ENCODE results near the gene LRP3. TPM values are rescaled to one million over a fixed set of nuclear protein-coding genes. Genes with fewer than 3 reads are reported as not detected.

LRP3 gene
- total and polyA plus RNA-seq, 2 of the 13 experiments (the other 11 are each of a cell fraction or from before 2014, with no cell fraction given): 17.6 to 51.6 TPM

DNA sequence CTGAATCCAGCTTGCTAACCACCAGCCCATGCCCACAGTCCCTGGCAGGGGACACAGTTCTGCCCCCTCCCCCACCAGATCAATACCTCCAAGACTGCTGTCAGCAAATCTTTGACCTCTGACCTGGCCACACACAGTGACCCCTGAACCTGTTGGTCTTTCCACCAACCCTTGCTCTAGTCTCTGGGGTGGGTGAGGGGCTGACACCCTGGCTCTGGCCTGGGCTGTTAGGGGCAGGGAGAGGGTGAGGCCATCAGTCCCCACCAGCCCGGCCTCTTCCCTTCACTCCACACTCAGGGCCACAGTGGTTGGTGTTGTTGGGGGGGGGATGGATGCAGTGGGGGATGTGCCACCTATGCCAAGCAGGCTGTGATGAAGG is 53.3 kb downstream of the LRP3 start (continued):
- TF ChIP-seq ZHX2 (IDR thresholded peaks at IDR 0.05; ENCODE audit: low read depth) (no peak), ZHX2 (CRISPR knock-in tag; IDR thresholded peaks at IDR 0.05; ENCODE audit: borderline replicate concordance) (no peak), PITX1 (CRISPR knock-in tag; IDR thresholded peaks at IDR 0.05) (no peak), HMG20A (CRISPR knock-in tag; IDR thresholded peaks at IDR 0.05; ENCODE audit: borderline replicate concordance) (no peak), NFIC (IDR thresholded peaks at IDR 0.05; ENCODE audit: low read length) (no peak), NONO (IDR thresholded peaks at IDR 0.05) (no peak), NONO (CRISPR knock-in tag; conservative IDR thresholded peaks at IDR 0.05) (peak; percentile 59; the same call in 1 of the 2 replicates), SP5 (CRISPR knock-in tag; IDR thresholded peaks at IDR 0.05; ENCODE audit: borderline replicate concordance, low read depth) (no peak), HIC2 (CRISPR knock-in tag; IDR thresholded peaks at IDR 0.05; ENCODE audit: low read depth) (peak; percentile 95), ZZZ3 (CRISPR knock-in tag; IDR thresholded peaks at IDR 0.05; ENCODE audit: borderline replicate concordance) (no peak), ZNF564 (CRISPR knock-in tag; IDR thresholded peaks at IDR 0.05) (no peak), EP300 (IDR thresholded peaks at IDR 0.05; ENCODE audit: low read depth in 2 of 2, low read length in 2 of 2) (peak in 1 of 2 experiments; percentile 79; a peak in 2 of 4 replicates), EP300 (CRISPR knock-in tag; IDR thresholded peaks at IDR 0.05; ENCODE audit: borderline replicate concordance) (no peak)
- TF ChIP-seq, protein P1, sequence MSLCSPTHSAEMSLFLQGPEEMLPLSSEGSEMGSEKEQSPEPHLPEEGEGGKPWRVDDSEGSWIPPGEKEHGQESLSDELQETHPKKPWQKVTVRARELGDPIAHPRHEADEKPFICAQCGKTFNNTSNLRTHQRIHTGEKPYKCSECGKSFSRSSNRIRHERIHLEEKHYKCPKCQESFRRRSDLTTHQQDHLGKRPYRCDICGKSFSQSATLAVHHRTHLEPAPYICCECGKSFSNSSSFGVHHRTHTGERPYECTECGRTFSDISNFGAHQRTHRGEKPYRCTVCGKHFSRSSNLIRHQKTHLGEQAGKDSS (CRISPR knock-in tag; IDR thresholded peaks at IDR 0.05; ENCODE audit: borderline replicate concordance, low read depth): no peak
- TF ChIP-seq, protein P2, sequence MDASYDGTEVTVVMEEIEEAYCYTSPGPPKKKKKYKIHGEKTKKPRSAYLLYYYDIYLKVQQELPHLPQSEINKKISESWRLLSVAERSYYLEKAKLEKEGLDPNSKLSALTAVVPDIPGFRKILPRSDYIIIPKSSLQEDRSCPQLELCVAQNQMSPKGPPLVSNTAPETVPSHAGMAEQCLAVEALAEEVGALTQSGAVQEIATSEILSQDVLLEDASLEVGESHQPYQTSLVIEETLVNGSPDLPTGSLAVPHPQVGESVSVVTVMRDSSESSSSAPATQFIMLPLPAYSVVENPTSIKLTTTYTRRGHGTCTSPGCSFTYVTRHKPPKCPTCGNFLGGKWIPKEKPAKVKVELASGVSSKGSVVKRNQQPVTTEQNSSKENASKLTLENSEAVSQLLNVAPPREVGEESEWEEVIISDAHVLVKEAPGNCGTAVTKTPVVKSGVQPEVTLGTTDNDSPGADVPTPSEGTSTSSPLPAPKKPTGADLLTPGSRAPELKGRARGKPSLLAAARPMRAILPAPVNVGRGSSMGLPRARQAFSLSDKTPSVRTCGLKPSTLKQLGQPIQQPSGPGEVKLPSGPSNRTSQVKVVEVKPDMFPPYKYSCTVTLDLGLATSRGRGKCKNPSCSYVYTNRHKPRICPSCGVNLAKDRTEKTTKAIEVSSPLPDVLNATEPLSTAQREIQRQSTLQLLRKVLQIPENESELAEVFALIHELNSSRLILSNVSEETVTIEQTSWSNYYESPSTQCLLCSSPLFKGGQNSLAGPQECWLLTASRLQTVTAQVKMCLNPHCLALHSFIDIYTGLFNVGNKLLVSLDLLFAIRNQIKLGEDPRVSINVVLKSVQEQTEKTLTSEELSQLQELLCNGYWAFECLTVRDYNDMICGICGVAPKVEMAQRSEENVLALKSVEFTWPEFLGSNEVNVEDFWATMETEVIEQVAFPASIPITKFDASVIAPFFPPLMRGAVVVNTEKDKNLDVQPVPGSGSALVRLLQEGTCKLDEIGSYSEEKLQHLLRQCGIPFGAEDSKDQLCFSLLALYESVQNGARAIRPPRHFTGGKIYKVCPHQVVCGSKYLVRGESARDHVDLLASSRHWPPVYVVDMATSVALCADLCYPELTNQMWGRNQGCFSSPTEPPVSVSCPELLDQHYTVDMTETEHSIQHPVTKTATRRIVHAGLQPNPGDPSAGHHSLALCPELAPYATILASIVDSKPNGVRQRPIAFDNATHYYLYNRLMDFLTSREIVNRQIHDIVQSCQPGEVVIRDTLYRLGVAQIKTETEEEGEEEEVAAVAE (CRISPR knock-in tag; IDR thresholded peaks at IDR 0.05; ENCODE audit: borderline replicate concordance): no peak
